ENCODE data around the gene FAM163B. TPM values are rescaled to one million over a fixed set of nuclear protein-coding genes. Genes with fewer than 3 reads are reported as not detected.
A peak's percentile ranks its signal among the peaks of the same experiment; 100 is the strongest.

FAM163B gene
- polyA plus RNA-seq, 1 of the 3 experiments (the other 2 are of a cell fraction): 0.05 TPM

DNA sequence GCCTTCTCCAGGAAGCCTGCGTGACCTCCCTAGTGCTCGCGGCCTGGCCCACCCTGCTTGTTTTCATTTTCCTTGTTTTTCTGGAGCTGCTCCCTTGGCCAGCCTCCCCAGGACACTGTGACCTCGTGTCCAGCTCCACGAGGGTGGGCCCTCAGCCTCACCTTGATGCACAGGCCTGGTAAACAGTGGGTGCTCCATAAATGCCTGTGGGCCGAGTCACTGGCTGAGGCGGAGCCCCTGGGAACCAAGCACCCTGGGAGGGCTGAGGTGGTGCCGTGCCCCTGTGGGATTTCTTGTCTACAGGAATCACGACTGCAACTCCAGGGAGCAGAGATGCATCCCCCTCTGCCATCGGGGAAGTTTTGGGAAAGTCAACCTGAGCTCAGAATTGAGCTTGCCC lies 17.2 kb downstream of the FAM163B start:
- Histone ChIP-seq H3K27ac (ENCODE audit: low read depth in 2 of 2, low read length in 1 of 2) (peak overlapping the region in 1 of 2 experiments; percentile 72; a peak in 1 of 4 replicates), H3K27me3 (ENCODE audit: insufficient read depth) (peaks cover under 1% of the 10 kb centered on the region; the same call in 1 of the 2 replicates), H3K9ac (no peak overlapping the region), H3K4me1 (ENCODE audit: control insufficient read depth in 1 of 2, insufficient read depth in 2 of 2, low read depth in 1 of 2, low read length in 1 of 2) (peaks cover 0 to 47% of the 10 kb centered on the region in 2 experiments; a peak in 1 of 4 replicates), H3K79me2 (ENCODE audit: insufficient read depth) (no peaks in the 10 kb centered on the region), H2AFZ (ENCODE audit: low read depth) (no peak overlapping the region), H3K4me2 (no peak overlapping the region), H3F3A (replicated peaks; ENCODE audit: insufficient read depth) (no peaks in the 10 kb centered on the region), H3K9me3 (0 out of 2 replicates have a peak, but pooled peaks cover 1% of the 10 kb centered on the region), H3K9me2 (no peaks in the 10 kb centered on the region), H4K20me1 (ENCODE audit: insufficient read depth) (no peaks in the 10 kb centered on the region), H3K36me3 (replicated peaks in 1 of 2; ENCODE audit: control insufficient read depth in 1 of 2, insufficient read depth in 2 of 2, low read length in 1 of 2) (no peaks in the 10 kb centered on the region), H3K4me3 (ENCODE audit: low read depth in 2 of 2, low read length in 1 of 2) (no peak overlapping the region)
- no peak for DNase-seq
- ChIA-PET CTCF (interaction anchor here (0.9 to 9.1 kb wide), 5 partner anchors 12 to 58 kb away, joined by 3 to 102 read pairs (median 7); partner anchors contain the start of genes ADAMTSL2 and FAM163B), POLR2A (interaction anchor here (1.3 to 1.8 kb wide), 2 partner anchors 44 to 67 kb away, joined by 3 to 4 read pairs; partner anchors contain the start of gene DBH)
- TF ChIP-seq NRF1 (IDR thresholded peaks at IDR 0.05; ENCODE audit: low read depth, low read length) (no peak), FOSL2 (IDR thresholded peaks at IDR 0.05; ENCODE audit: borderline replicate concordance, low read depth) (no peak), ELF1 (IDR thresholded peaks at IDR 0.05) (no peak), RAD21 (IDR thresholded peaks at IDR 0.05; ENCODE audit: low read length) (no peak)
- WGBS (ENCODE audit: low lambda C conversion rate): 57% methylated on average over 5 of the region's 10 CpGs

DNA sequence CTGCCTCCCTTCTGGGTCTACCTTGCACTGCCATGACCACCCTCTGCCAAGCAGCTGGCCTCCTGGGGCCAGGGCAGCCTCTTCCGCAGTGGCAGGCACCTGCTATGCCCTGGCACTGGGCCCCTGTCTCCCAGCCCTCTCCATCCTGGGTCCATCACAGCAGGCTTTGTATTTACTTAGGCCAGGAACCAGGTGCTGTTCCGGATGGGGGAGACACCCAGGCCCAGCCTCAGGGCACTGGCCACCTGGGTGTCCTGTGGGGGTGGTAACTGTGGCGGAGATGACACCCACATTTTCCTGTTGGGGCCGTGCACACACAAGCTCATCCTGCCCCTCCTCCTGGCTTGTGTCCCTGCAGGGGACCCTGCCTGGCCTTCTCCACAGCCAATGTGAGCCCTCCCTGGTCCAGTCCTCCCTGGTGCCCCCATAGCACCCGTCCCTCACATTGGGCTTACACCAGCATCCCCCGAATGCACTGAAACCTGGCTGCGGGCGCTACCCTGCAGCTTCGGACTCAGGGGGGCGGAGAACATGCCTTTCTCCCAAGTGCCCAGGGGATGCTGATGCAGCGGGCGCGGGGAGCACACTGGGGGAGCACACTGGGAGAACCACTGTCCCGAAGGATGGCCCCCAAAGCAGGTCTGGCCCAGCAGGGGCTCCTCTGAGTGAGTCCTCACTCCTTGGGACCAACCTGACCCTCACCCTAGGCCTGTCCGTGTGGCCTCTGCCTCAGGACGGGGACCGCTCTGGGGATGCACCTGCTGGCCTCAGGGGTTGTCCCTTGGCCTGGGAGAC lies 17.9 kb downstream of the FAM163B start:
- H3K9me3 ChIP-seq: no peaks in the 10 kb centered on the region
- H3K9ac ChIP-seq: no peak overlapping the region
- no peaks in the 10 kb centered on the region for H4K20me1 ChIP-seq (ENCODE audit: insufficient read depth)
- DNase-seq: no peak
- TF ChIP-seq MEF2A (IDR thresholded peaks at IDR 0.05; ENCODE audit: borderline replicate concordance, low read depth) (no peak), TCF12 (IDR thresholded peaks at IDR 0.05) (no peak), CHD2 (IDR thresholded peaks at IDR 0.05; ENCODE audit: low read length, partially characterized antibody) (no peak), RXRA (IDR thresholded peaks at IDR 0.05; ENCODE audit: borderline replicate concordance, low read depth) (no peak)
- TF ChIP-seq, protein P1, sequence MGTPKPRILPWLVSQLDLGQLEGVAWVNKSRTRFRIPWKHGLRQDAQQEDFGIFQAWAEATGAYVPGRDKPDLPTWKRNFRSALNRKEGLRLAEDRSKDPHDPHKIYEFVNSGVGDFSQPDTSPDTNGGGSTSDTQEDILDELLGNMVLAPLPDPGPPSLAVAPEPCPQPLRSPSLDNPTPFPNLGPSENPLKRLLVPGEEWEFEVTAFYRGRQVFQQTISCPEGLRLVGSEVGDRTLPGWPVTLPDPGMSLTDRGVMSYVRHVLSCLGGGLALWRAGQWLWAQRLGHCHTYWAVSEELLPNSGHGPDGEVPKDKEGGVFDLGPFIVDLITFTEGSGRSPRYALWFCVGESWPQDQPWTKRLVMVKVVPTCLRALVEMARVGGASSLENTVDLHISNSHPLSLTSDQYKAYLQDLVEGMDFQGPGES (IDR thresholded peaks at IDR 0.05; ENCODE audit: low read depth, low read length): no peak
- H3K79me2 ChIP-seq (ENCODE audit: insufficient read depth): no peaks in the 10 kb centered on the region
- 76% methylated on average over 5 of the region's 17 CpGs for WGBS (ENCODE audit: low lambda C conversion rate)
- ChIA-PET POLR2A (interaction anchor here (1.0 to 1.8 kb wide), 3 partner anchors 45 to 71 kb away, joined by 3 to 4 read pairs (median 3); partner anchors contain the start of gene DBH), CTCF (interaction anchor here (0.9 to 9.1 kb wide), 4 partner anchors 14 to 58 kb away, joined by 3 to 102 read pairs (median 5); partner anchors contain the start of genes ADAMTSL2 and FAM163B)
- no peak overlapping the region for H3K4me3 ChIP-seq (ENCODE audit: low read depth in 2 of 2, low read length in 1 of 2)
- no peaks in the 10 kb centered on the region for H3K9me2 ChIP-seq
- no peaks in the 10 kb centered on the region for H3F3A ChIP-seq (replicated peaks; ENCODE audit: insufficient read depth)
- no peak overlapping the region for H3K4me2 ChIP-seq
- no peak overlapping the region for H2AFZ ChIP-seq (ENCODE audit: low read depth)
- H3K4me1 ChIP-seq (ENCODE audit: control insufficient read depth in 1 of 2, insufficient read depth in 2 of 2, low read depth in 1 of 2, low read length in 1 of 2): peaks cover 0 to 54% of the 10 kb centered on the region in 2 experiments; a peak in 2 of 4 replicates
- H3K27me3 ChIP-seq (ENCODE audit: insufficient read depth): peaks cover 8% of the 10 kb centered on the region
- peak overlapping the region in 1 of 2 experiments; percentile 72; a peak in 2 of 4 replicates for H3K27ac ChIP-seq (ENCODE audit: low read depth in 2 of 2, low read length in 1 of 2)
- H3K36me3 ChIP-seq (replicated peaks in 1 of 2; ENCODE audit: control insufficient read depth in 1 of 2, insufficient read depth in 2 of 2, low read length in 1 of 2): no peaks in the 10 kb centered on the region

Measured in SK-N-SH (cell line).